Activated naive CD4-positive, alpha-beta T cell treated with anti-CD3 and anti-CD28 coated beads for 36 hours (primary cell): Measurements from ENCODE around the gene SCAMP2. TPM values are rescaled to one million over a fixed set of nuclear protein-coding genes. Genes with fewer than 3 reads are reported as not detected.
"Not testable (repeated sequence)": the region's sequence is repeated elsewhere in the genome, so short reads cannot be mapped to it uniquely, and the experiment has no call there.

Source experiments
- CTCF ChIA-PET: fragments of 350-600 bp; sonication (Branson Sonifier 250); formaldehyde crosslinking; loops from one replicate; lab custom pipeline; 2021; ENCODE audit warnings: antibody characterized with exemption; lab: Charles Lee
- DNase-seq: peaks from one replicate; pipeline ENCODE4 v3.0.0-alpha.2; 2020
- H3K27ac Mint-ChIP-seq: one replicate; pipeline ENCODE4 v1.8.0; 2021; ENCODE audit warnings: mild to moderate bottlenecking, mixed read lengths
- H3K27me3 Mint-ChIP-seq: one replicate; pipeline ENCODE4 v1.8.0; 2021; ENCODE audit warnings: low read depth, mixed read lengths
- H3K36me3 Mint-ChIP-seq: one replicate; pipeline ENCODE4 v1.8.0; 2021; ENCODE audit warnings: low read depth, mixed read lengths
- H3K4me1 Mint-ChIP-seq: one replicate; pipeline ENCODE4 v1.8.0; 2021; ENCODE audit warnings: low read depth, mixed read lengths
- H3K4me3 Mint-ChIP-seq: one replicate; pipeline ENCODE4 v1.8.0; 2021; ENCODE audit warnings: mild to moderate bottlenecking, moderate library complexity, mixed read lengths
- H3K9me3 Mint-ChIP-seq: one replicate; pipeline ENCODE4 v1.8.0; 2021; ENCODE audit warnings: mixed read lengths
- intact Hi-C: fragments of 100-400 bp; cut with micrococcal nuclease; formaldehyde crosslinking; loops from one replicate; pipeline ENCODE4 v1.15.1; 2023
- total RNA-seq, 2 experiments: library from RNA; stranded (reverse); gene quantifications; one replicate each; pipeline ENCODE4 v1.2.3, GENCODE V29; 2021

The SCAMP2 gene
- total RNA-seq, 2 experiments from 2014 or later: 60.6 TPM

DNA sequence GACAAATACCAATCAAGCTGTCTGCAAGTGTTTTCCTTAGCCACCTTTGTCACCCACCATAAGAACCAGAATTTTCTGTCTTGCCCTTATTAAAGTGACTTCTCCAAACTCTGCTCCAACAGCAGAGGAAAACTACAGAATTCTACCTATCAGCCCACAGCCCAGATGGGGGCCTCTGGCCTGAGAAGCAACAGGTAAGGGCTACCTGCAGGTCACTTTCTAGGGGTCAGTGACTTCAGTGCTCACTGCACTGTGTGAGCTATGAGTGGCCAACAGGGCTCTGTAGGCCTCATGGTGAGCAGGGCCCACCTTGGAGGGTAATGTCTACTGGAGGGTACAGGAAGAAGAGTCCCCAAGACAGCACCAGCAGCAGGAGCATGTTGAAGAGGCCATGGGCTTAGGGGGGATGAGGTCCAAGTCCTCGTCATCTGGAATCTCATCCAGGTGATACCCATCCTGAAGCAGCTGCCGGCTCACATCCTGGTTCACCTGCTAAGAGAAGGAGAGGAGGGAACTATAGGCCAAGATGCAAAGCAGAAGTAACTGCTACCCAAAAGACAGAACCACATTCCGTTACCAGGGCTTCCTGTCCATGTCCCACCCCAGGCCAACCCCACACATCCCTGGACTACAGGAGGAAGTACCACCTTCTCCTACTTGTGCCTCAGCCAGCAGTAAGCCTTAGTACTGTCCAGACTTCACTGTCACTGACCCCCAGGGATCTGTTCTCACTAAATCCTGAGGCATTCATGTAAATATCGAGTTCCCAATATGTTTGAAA is 29.3 kb upstream of the SCAMP2 start:
- H3K36me3 Mint-ChIP-seq: peaks cover 14% of the 10 kb centered on the region
- no peaks in the 10 kb centered on the region for H3K27me3 Mint-ChIP-seq
- peaks cover 25% of the 10 kb centered on the region for H3K4me1 Mint-ChIP-seq
- DNase-seq: no peak
- intact Hi-C loops: no loop called here
- H3K4me3 Mint-ChIP-seq: no peak overlapping the region
- CTCF ChIA-PET: interaction anchor here (0.6 to 6.6 kb wide), 45 partner anchors 8 to 267 kb away, joined by 3 to 79 read pairs (median 5); partner anchors contain the start of genes LMAN1L, MPI, PPCDC and RPP25
- no peaks in the 10 kb centered on the region for H3K9me3 Mint-ChIP-seq
- peak overlapping the region; percentile 11 for H3K27ac Mint-ChIP-seq

DNA sequence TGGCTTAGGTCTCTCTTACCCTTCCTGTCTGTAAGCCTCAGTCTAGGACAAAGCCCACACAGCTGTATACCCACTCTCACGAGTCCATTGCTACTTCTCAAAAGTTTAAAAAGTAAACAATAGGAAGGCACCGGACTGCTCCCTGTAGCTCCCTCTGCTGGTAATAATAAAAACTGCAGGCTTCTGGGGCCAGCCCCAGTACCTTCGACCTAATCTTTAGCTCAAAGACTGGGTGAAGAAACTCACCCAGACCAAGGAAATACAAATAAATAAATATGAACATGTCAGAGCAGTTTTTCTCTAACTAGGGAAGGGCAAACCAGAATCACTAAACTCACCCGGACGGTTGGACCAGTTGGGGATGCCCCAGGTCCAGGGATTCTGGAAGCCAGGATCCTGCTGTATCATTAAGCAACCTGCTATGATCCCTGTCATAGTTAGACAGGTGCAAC is 28.5 kb upstream of the SCAMP2 start:
- Mint-ChIP-seq H3K9me3 (no peaks in the 10 kb centered on the region), H3K27me3 (no peaks in the 10 kb centered on the region), H3K36me3 (peaks cover 17% of the 10 kb centered on the region), H3K4me1 (peaks cover 22% of the 10 kb centered on the region), H3K27ac (no peak overlapping the region), H3K4me3 (no peak overlapping the region)
- peak; percentile 77 for DNase-seq
- CTCF ChIA-PET: interaction anchor here (0.6 to 6.6 kb wide), 46 partner anchors 8 to 444 kb away, joined by 3 to 79 read pairs (median 5); partner anchors contain the start of genes LMAN1L, MPI, PPCDC and RPP25
- intact Hi-C loops: loop anchor here (1.0 kb wide), 3 partner anchors 56 to 266 kb away; no protein-coding TSS in a partner anchor

DNA sequence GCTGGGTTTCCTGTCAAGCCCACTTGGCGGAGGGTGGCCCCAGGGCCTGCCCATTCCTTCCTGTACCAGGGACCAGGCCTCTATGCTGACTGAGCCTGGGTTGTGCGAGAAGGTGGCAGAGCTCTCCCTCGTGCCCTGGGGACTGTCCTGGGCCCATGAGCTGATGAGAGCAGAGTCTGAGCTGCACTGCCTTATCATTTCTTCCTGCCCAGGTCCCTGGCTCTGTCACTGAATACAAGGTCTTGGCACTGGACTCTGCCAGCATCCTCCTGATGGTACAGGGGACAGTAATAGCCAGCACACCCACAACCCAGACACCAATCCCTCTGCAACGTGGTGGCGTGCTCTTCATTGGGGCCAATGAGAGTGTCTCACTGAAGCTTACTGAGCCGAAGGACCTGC is 24.1 kb upstream of the SCAMP2 start:
- CTCF ChIA-PET: interaction anchor here (6.6 kb wide), 1 partner anchor 126 kb away, joined by 79 read pairs; no protein-coding TSS in a partner anchor
- no peak overlapping the region for H3K27ac Mint-ChIP-seq
- intact Hi-C loops: no loop called here
- peaks cover 29% of the 10 kb centered on the region for H3K36me3 Mint-ChIP-seq
- no peak for DNase-seq
- H3K4me1 Mint-ChIP-seq: peaks cover 22% of the 10 kb centered on the region
- no peak overlapping the region for H3K4me3 Mint-ChIP-seq
- H3K9me3 Mint-ChIP-seq: no peaks in the 10 kb centered on the region
- H3K27me3 Mint-ChIP-seq: no peaks in the 10 kb centered on the region

DNA sequence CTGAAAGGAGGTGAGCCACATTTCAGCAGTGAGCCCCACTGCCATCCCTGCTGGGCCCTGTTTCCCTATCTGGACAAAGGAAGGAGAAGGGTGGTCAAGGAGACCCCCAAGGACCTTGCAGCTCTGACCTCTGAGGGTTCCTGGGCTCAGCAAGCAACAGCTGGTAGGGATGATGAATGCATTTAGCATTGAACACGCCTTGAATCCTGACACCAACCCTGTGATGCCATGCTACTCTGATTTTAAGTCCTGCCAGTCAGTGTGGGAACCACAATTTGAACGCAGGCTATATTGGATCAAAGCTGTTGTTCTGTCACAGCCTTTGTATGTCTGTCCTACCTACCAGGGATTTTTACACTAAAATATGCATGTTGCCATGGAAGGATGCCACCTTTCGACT is 23.2 kb upstream of the SCAMP2 start:
- peaks cover 36% of the 10 kb centered on the region for H3K36me3 Mint-ChIP-seq

DNA sequence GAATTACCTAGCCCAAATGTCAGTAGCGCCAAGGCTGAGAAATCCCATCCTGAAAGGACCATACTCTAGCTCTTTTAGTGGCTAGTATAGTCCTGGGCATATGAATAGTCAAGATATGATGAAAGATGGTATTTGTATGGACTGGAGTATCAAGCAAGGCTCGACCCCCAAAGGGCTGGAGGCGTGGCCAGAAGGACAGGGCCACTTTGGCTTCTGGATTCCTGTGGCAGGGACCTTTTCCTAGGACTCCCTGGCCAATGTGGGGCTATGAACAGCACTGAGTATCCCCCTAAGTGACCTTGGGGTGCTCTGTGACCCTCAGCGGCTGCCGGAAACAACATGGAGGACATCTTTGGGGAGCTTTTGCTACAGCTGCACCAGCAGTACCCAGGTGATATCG is 22.7 kb upstream of the SCAMP2 start:
- DNase-seq: no peak
- no peak overlapping the region for H3K4me3 Mint-ChIP-seq
- H3K27ac Mint-ChIP-seq: no peak overlapping the region
- no peaks in the 10 kb centered on the region for H3K9me3 Mint-ChIP-seq
- peaks cover 36% of the 10 kb centered on the region for H3K36me3 Mint-ChIP-seq
- CTCF ChIA-PET: interaction anchor here (0.6 to 2.9 kb wide), 3 partner anchors 8 to 102 kb away, joined by 3 to 10 read pairs (median 4); no protein-coding TSS in a partner anchor
- H3K27me3 Mint-ChIP-seq: no peaks in the 10 kb centered on the region
- H3K4me1 Mint-ChIP-seq: peaks cover 28% of the 10 kb centered on the region
- intact Hi-C loops: no loop called here

More for the DNA sequence above, 23.2 kb upstream of the SCAMP2 start:
- no peak overlapping the region for H3K4me3 Mint-ChIP-seq
- peaks cover 23% of the 10 kb centered on the region for H3K4me1 Mint-ChIP-seq
- no peak overlapping the region for H3K27ac Mint-ChIP-seq
- intact Hi-C loops: no loop called here
- DNase-seq: no peak
- CTCF ChIA-PET: interaction anchor here (2.9 kb wide), 1 partner anchor 7 kb away, joined by 10 read pairs; no protein-coding TSS in a partner anchor
- no peaks in the 10 kb centered on the region for H3K9me3 Mint-ChIP-seq
- H3K27me3 Mint-ChIP-seq: no peaks in the 10 kb centered on the region

DNA sequence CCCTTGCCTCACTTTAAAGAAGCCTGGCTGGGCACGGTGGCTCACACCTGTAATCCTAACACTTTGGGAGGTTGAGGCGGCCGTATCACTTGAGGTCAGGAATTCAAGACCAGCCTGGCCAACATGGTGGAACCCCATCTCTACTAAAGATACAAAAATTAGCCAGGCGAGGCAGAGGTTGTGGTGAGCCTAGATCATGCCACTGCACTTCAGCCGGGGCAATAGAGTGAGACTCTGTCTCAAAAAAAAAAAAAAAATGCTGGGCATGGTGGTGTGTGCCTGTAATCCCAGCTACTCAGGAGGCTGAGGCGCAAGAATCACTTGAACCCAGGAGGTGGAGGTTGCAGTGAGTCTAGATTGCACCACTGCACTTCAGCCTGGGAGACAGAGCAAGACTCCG is 21.2 kb upstream of the SCAMP2 start:
- H3K9me3 Mint-ChIP-seq, intact Hi-C loops, H3K27ac Mint-ChIP-seq: not testable (repeated sequence)

DNA sequence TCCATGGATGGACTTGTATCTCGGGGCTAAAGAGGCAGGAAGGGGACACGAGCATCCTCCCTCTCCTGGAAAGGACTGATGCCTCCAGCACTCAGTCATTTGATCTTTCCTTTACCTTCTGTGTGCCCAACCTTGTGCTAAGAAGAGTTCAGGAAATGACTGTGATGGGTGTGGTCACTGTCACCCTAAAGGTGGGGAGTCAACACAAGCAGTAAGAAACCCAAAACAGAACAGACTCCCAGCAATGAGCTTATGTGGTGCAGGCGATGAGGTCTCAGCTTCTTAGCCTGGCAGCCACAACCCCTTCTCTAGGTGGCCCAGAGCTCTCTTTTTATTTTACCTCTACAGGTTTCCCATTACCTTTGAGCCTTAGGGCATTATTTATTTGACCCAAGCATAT is 20.5 kb upstream of the SCAMP2 start:
- H3K36me3 Mint-ChIP-seq: peaks cover 34% of the 10 kb centered on the region
- no peaks in the 10 kb centered on the region for H3K27me3 Mint-ChIP-seq
- intact Hi-C loops: no loop called here
- peaks cover 41% of the 10 kb centered on the region for H3K4me1 Mint-ChIP-seq
- H3K9me3 Mint-ChIP-seq: no peaks in the 10 kb centered on the region
- H3K27ac Mint-ChIP-seq: peak overlapping the region; percentile 86
- H3K4me3 Mint-ChIP-seq: no peak overlapping the region
- CTCF ChIA-PET: interaction anchor here (0.7 to 3.1 kb wide), 4 partner anchors 8 to 56 kb away, joined by 3 to 26 read pairs (median 7); no protein-coding TSS in a partner anchor
- peak; percentile 32 for DNase-seq

More for the DNA sequence above, 21.2 kb upstream of the SCAMP2 start:
- DNase-seq, H3K4me3 Mint-ChIP-seq, H3K27me3 Mint-ChIP-seq: not testable (repeated sequence)
- Mint-ChIP-seq H3K36me3 (peaks cover 36% of the 10 kb centered on the region), H3K4me1 (peaks cover 36% of the 10 kb centered on the region)
- CTCF ChIA-PET: interaction anchor here (0.6 to 2.9 kb wide), 5 partner anchors 9 to 83 kb away, joined by 3 to 10 read pairs (median 4); no protein-coding TSS in a partner anchor

DNA sequence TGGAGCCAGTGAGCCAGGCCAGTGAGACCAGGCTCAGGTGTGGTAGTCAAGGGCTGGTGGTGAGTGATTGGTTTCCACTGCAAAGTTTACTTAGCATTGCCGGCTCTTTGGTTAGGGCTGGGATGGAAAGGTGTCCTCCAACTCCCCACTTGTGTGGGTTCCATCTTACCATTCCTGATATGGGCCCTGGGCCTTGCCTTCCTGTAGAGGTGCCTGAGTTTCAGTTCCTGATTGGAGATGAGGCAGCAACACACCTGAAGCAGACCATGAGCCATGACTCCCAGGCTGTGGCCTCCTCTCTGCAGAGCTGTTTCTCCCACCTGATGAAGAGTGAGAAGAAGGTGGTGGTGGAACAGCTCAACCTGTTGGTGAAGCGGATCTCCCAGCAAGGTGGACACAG is 19.8 kb upstream of the SCAMP2 start:
- CTCF ChIA-PET: interaction anchor here (3.1 kb wide), 1 partner anchor 9 kb away, joined by 26 read pairs; no protein-coding TSS in a partner anchor
- H3K36me3 Mint-ChIP-seq: peaks cover 34% of the 10 kb centered on the region
- H3K4me3 Mint-ChIP-seq: no peak overlapping the region
- intact Hi-C loops: no loop called here
- peaks cover 41% of the 10 kb centered on the region for H3K4me1 Mint-ChIP-seq
- H3K9me3 Mint-ChIP-seq: no peaks in the 10 kb centered on the region
- peak overlapping the region; percentile 86 for H3K27ac Mint-ChIP-seq
- no peak for DNase-seq
- no peaks in the 10 kb centered on the region for H3K27me3 Mint-ChIP-seq

DNA sequence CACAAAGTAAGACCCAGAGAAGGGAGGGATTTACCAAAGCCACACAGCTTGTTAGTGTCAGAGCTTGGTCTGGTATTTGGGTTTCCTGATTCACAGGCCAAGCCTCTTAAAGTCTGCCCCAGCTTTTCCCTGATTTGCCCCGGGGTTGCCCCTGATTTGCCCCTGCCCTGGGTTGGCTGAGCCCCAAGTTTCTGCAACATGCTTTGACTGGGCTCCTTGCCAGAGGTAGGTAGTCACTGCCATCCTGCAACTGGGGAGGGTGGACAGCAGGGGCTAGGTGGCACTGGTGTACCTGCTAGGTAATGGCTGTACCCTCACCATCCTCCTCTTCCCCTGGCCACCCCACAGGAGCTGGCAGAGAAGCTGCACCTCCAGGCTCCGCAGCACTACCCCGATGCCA is 19.1 kb upstream of the SCAMP2 start:
- H3K27ac Mint-ChIP-seq: peak overlapping the region; percentile 86
- DNase-seq: peak; percentile 39
- no peaks in the 10 kb centered on the region for H3K27me3 Mint-ChIP-seq
- H3K36me3 Mint-ChIP-seq: peaks cover 34% of the 10 kb centered on the region
- H3K4me3 Mint-ChIP-seq: no peak overlapping the region
- H3K9me3 Mint-ChIP-seq: no peaks in the 10 kb centered on the region
- CTCF ChIA-PET: interaction anchor here (3.1 kb wide), 1 partner anchor 9 kb away, joined by 26 read pairs; no protein-coding TSS in a partner anchor
- peaks cover 42% of the 10 kb centered on the region for H3K4me1 Mint-ChIP-seq
- intact Hi-C loops: no loop called here

DNA sequence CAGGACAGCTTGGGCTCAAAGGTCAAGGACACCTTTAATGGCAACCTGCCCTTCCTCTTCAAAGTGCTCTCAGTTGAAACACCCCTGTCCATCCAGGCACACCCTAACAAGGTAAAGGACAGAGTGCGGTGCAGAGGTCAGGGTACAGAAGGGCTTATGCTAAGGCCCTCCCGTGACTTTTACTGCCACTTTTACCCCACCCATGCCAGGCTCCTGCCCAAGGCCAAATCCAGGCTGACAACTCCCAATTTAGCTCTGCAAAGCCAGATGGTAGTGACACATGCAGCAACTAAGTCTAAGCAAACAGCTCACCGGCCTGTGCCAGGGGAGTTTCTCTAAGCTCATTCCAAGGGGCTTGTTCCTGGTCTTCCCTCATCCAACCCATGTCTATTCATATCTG is 18.3 kb upstream of the SCAMP2 start:
- H3K4me1 Mint-ChIP-seq: peaks cover 43% of the 10 kb centered on the region
- no peaks in the 10 kb centered on the region for H3K27me3 Mint-ChIP-seq
- no peak for DNase-seq
- intact Hi-C loops: loop anchor here (2.0 kb wide), 1 partner anchor 15 kb away; the partner anchor contains the start of gene FAM219B
- H3K36me3 Mint-ChIP-seq: peaks cover 30% of the 10 kb centered on the region
- H3K4me3 Mint-ChIP-seq: no peak overlapping the region
- CTCF ChIA-PET: interaction anchor here (3.1 kb wide), 1 partner anchor 10 kb away, joined by 26 read pairs; no protein-coding TSS in a partner anchor
- peak overlapping the region; percentile 47 for H3K27ac Mint-ChIP-seq
- no peaks in the 10 kb centered on the region for H3K9me3 Mint-ChIP-seq

DNA sequence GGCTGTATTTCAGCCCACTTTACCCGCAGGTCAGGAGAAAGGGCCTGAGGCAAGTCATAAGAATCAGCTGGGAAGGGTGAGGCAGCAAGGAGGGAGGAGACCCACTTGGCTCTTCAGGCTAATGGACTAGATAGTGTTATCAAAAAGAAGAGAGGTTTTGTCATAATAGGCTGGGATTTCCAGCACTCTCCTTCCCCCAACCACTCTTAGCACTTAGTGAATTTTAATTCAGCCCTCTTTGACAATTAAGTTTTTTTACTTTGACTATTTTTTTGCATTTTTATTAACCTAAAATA is 17.4 kb upstream of the SCAMP2 start:
- H3K27me3 Mint-ChIP-seq: no peaks in the 10 kb centered on the region
- peak overlapping the region; percentile 92 for H3K27ac Mint-ChIP-seq
- CTCF ChIA-PET: no interaction called here
- peaks cover 43% of the 10 kb centered on the region for H3K4me1 Mint-ChIP-seq
- H3K4me3 Mint-ChIP-seq: peak overlapping the region; percentile 94
- no peaks in the 10 kb centered on the region for H3K9me3 Mint-ChIP-seq
- DNase-seq: no peak
- peaks cover 30% of the 10 kb centered on the region for H3K36me3 Mint-ChIP-seq
- intact Hi-C loops: loop anchor here (1.0 to 2.0 kb wide), 2 partner anchors 16 to 47 kb away; partner anchors contain the start of genes FAM219B and ULK3
